Esophagus muscularis mucosa (tissue), 4 donors: ENCODE results near the gene ELOF1. TPM values are rescaled to one million over a fixed set of nuclear protein-coding genes. Genes with fewer than 3 reads are reported as not detected.

Experiments used
- DNase-seq: peaks from one replicate; pipeline ENCODE4 v3.0.0-alpha.2; 2017; ENCODE audit errors: extremely low spot score
- H3K27ac ChIP-seq, 4 donors: fragments of 200-600 bp; sonication (generic); replicated peaks in 1 of 4; 1 replicate in 3 of 4; 2 replicates in 1 of 4; pipeline ENCODE4 v1.5.1; 2016 to 2019; ENCODE audit warnings: mild to moderate bottlenecking in 1 of 4
- H3K27me3 ChIP-seq, 4 donors: fragments of 200-600 bp; sonication (generic); one replicate each; pipeline versions ENCODE4 v1.5.1 to v1.6.0; 2016 to 2019
- H3K36me3 ChIP-seq, 4 donors: fragments of 200-600 bp; sonication (generic); one replicate each; pipeline ENCODE4 v1.5.1; 2016 to 2019
- H3K4me1 ChIP-seq, 4 donors: fragments of 200-600 bp; sonication (generic); one replicate each; pipeline ENCODE4 v1.5.1; 2016 to 2019
- H3K4me3 ChIP-seq, 4 donors: fragments of 200-600 bp; sonication (generic); 1 replicate in 2 of 4; 2 replicates in 2 of 4; pipeline ENCODE4 v1.5.1; 2016 to 2019; ENCODE audit warnings: mild to moderate bottlenecking in 4 of 4, moderate library complexity in 1 of 4
- H3K9me3 ChIP-seq, 4 donors: fragments of 200-600 bp; sonication (generic); 1 replicate in 3 of 4; 2 replicates in 1 of 4; pipeline ENCODE4 v1.5.1; 2016 to 2019
- CTCF ChIP-seq, 3 experiments: fragments of 200-600 bp in 2 of 3; fragments of 450-650 bp in 1 of 3; sonication (generic) in 2 of 3; IDR thresholded peaks; one replicate each; pipeline ENCODE4 v1.5.1; 2017 to 2019; ENCODE audit warnings: antibody characterized with exemption in 3 of 3, mild to moderate bottlenecking in 2 of 3, moderate library complexity in 1 of 3
- EP300 ChIP-seq: sonication (generic); formaldehyde crosslinking; IDR thresholded peaks from one replicate; pipeline ENCODE4 v1.6.1; 2017; ENCODE audit warnings: antibody characterized with exemption
- POLR2A ChIP-seq: fragments of 450-650 bp; IDR thresholded peaks from one replicate; pipeline ENCODE4 v1.6.1; 2017; ENCODE audit warnings: antibody characterized with exemption, moderate library complexity, mild to moderate bottlenecking, low read depth
- POLR2AphosphoS5 ChIP-seq, 2 donors: sonication (generic); formaldehyde crosslinking; IDR thresholded peaks; one replicate each; pipeline ENCODE4 v1.6.1; 2017; ENCODE audit warnings: antibody characterized with exemption in 2 of 2
- WGBS: methylation state at CpG from one replicate; pipeline ENCODE4 v1.1.5; 2018; 5-methylcytosine and 5-hydroxymethylcytosine counted together
- intact Hi-C: fragments of 100-400 bp; cut with DNase I; formaldehyde crosslinking; loops from one replicate; pipeline ENCODE4 v1.15.1; 2023
- total RNA-seq, 4 donors: library from RNA; depleted of rRNA; stranded (reverse); fragments of >200 nt; gene quantifications; one replicate each; pipeline versions ENCODE4 v1.1.0 to v1.2.1, GENCODE V29; 2016

Gene ELOF1
- total RNA-seq, 4 donors from 2014 or later = 27.0 to 39.1 (median 30.5) TPM

GRCh38 chr19:11539495-11540365, 19.3 kb downstream of the ELOF1 start:
- WGBS = 17% methylated on average over 8 of the region's 36 CpGs
- no peaks in the 10 kb centered on the region for H3K9me3 ChIP-seq
- H3K4me3 ChIP-seq = peak overlapping the region; percentile 69 to 89 (median 78)
- intact Hi-C loops = no loop called here
- peaks cover 0 to 5% (median 0%) of the 10 kb centered on the region in 4 donors for H3K27me3 ChIP-seq
- peaks cover 16 to 86% (median 82%) of the 10 kb centered on the region in 4 donors for H3K4me1 ChIP-seq
- DNase-seq = no peak
- peaks cover 6 to 22% (median 7%) of the 10 kb centered on the region in 4 donors for H3K36me3 ChIP-seq
- TF ChIP-seq EP300 (no peak), POLR2A (no peak), POLR2AphosphoS5 (IDR thresholded peaks at IDR 0.05) (peak; percentile 80 to 94)
- peak overlapping the region; percentile 96 to 99 (median 98) for H3K27ac ChIP-seq

- peaks cover 0 to 11% (median 6%) of the 10 kb centered on the region in 4 donors for H3K36me3 ChIP-seq
- 11% methylated on average over 21 of the region's 21 CpGs for WGBS
- peak within 1 kb of the TSS; percentile 96 to 99 (median 98) for H3K27ac ChIP-seq
- H3K27me3 ChIP-seq = peaks cover 0 to 5% (median 0%) of the 10 kb centered on the region in 4 donors
- peaks cover 16 to 77% (median 71%) of the 10 kb centered on the region in 4 donors for H3K4me1 ChIP-seq
- no peaks in the 10 kb centered on the region for H3K9me3 ChIP-seq
- H3K4me3 ChIP-seq = peak within 1 kb of the TSS; percentile 69 to 89 (median 78)
- TF ChIP-seq POLR2AphosphoS5 (IDR thresholded peaks at IDR 0.05) (peak; percentile 96 to 99), CTCF (IDR thresholded peaks at IDR 0.05) (no peak), POLR2A (peak; percentile 83)
- intact Hi-C loops = no loop called here
- DNase-seq = peak; percentile 94
Measured at GRCh38 chr19:11538232-11539036, 20.6 kb downstream of the ELOF1 start, which contains the start of gene CNN1. CNN1 (plus strand) TSS chr19:11538851; CDS start chr19:11538928, 77 bp downstream.

GRCh38 chr19:11535792-11536595, 23.0 kb downstream of the ELOF1 start:
- peaks cover 16 to 52% (median 48%) of the 10 kb centered on the region in 4 donors for H3K4me1 ChIP-seq
- H3K4me3 ChIP-seq = peak overlapping the region; percentile 48 to 60 (median 52)
- H3K36me3 ChIP-seq = no peaks in the 10 kb centered on the region
- peaks cover 0 to 5% (median 0%) of the 10 kb centered on the region in 4 donors for H3K27me3 ChIP-seq
- peak overlapping the region; percentile 96 to 99 (median 98) for H3K27ac ChIP-seq
- peak; percentile 97 for DNase-seq
- TF ChIP-seq CTCF (IDR thresholded peaks at IDR 0.05) (peak; percentile 83 to 97 (median 94)), POLR2AphosphoS5 (IDR thresholded peaks at IDR 0.05) (peak; percentile 85 to 96), EP300 (no peak), POLR2A (peak; percentile 61)
- intact Hi-C loops = no loop called here
- 32% methylated on average over 18 of the region's 54 CpGs for WGBS
- H3K9me3 ChIP-seq = no peaks in the 10 kb centered on the region

- Histone ChIP-seq H3K27me3 (peaks cover 0 to 4% (median 0%) of the 10 kb centered on the region in 4 donors), H3K9me3 (no peaks in the 10 kb centered on the region), H3K36me3 (no peaks in the 10 kb centered on the region), H3K4me1 (peaks cover 16 to 55% (median 49%) of the 10 kb centered on the region in 4 donors), H3K27ac (peak overlapping the region; percentile 96 to 99 (median 98)), H3K4me3 (peak overlapping the region in 1 of 4 donors; percentile 48)
- TF ChIP-seq POLR2AphosphoS5 (IDR thresholded peaks at IDR 0.05) (no peak), POLR2A (no peak), EP300 (no peak), CTCF (IDR thresholded peaks at IDR 0.05) (no peak)
- 49% methylated on average over 5 of the region's 5 CpGs for WGBS
- intact Hi-C loops = no loop called here
- no peak for DNase-seq
Measured at GRCh38 chr19:11534948-11535347, 24.1 kb downstream of the ELOF1 start.
